HCT116 (cell line): ENCODE measurements around the gene ZNF76. TPM values are rescaled to one million over a fixed set of nuclear protein-coding genes. Genes with fewer than 3 reads are reported as not detected.
"Not testable (repeated sequence)": the region's sequence is repeated elsewhere in the genome, so short reads cannot be mapped to it uniquely, and the experiment has no call there.

Source experiments
- ATAC-seq: fragments of 200-7000 bp; cut with Tn5 transposase; 2 replicates; pipeline ENCODE4 v1.9.1; 2020; ENCODE audit warnings: mild to moderate bottlenecking, moderate library complexity
- BruUV-seq: library from RNA; stranded (reverse); fragments of 400-500 nt; replicated peaks from 2 replicates; lab custom pipeline; 2021; lab: Mats Ljungman, UMichigan
- CTCF ChIA-PET: fragments of 300-600 bp; sonication (Branson Sonifier 250); formaldehyde crosslinking; loops from one replicate; lab custom pipeline; 2021; ENCODE audit warnings: antibody characterized with exemption; lab: Charles Lee
- POLR2A ChIA-PET: fragments of 300-600, 350-600 bp; sonication (Branson Sonifier 250); formaldehyde crosslinking; loops from one replicate; lab custom pipeline; 2021; ENCODE audit warnings: antibody characterized with exemption; lab: Charles Lee
- RAD21 ChIA-PET, 2 experiments: fragments of 300-600 bp; sonication (Branson Sonifier 250); formaldehyde crosslinking; loops; one replicate each; lab custom pipeline; 2023; ENCODE audit warnings: low total read pairs in 2 of 2; ENCODE audit not compliant: uncharacterized antibody in 2 of 2, unreplicated experiment in 2 of 2, low non-redundant PET in 1 of 2; lab: Charles Lee
- DNase-seq: peaks from one replicate; pipeline ENCODE4 v3.0.0-alpha.2; 2010; ENCODE audit warnings: low read depth, low spot score
- H2AFZ ChIP-seq: fragments of 200-600 bp; shearing (Covaris generic), sonication (generic); 2 replicates; pipeline ENCODE4 v1.6.1; 2017; ENCODE audit warnings: low read depth, mixed run types, mixed read lengths, antibody characterized with exemption, low read length; ENCODE audit not compliant: poor library complexity, severe bottlenecking
- H3K27ac ChIP-seq: 2 replicates; pipeline ENCODE4 v1.5.1; 2012; ENCODE audit warnings: low read depth, low read length
- H3K27me3 ChIP-seq: fragments of 200-600 bp; sonication (generic); 2 replicates; pipeline ENCODE4 v1.6.1; 2016; ENCODE audit warnings: mixed run types, low read length, mixed read lengths; ENCODE audit not compliant: insufficient read depth
- H3K36me3 ChIP-seq, 2 experiments: fragments of 200-500 bp in 1 of 2; fragments of 200-600 bp in 1 of 2; sonication (Bioruptor generic) in 1 of 2; sonication (generic) in 1 of 2; 2 replicates each; pipeline versions ENCODE4 v1.5.1 to v1.6.1; 2014 to 2016; ENCODE audit warnings: low read length in 2 of 2, inconsistent platforms in 1 of 2, mixed read lengths in 1 of 2, mixed run types in 1 of 2; ENCODE audit not compliant: insufficient read depth in 2 of 2, control insufficient read depth in 1 of 2
- H3K4me1 ChIP-seq, 2 experiments: fragments of 200-600 bp in 1 of 2; sonication (generic) in 1 of 2; 2 replicates each; pipeline versions ENCODE4 v1.5.1 to v1.6.1; 2012 to 2017; ENCODE audit warnings: low read length in 2 of 2, inconsistent platforms in 1 of 2, mild to moderate bottlenecking in 1 of 2, mixed read lengths in 1 of 2, mixed run types in 1 of 2, moderate library complexity in 1 of 2; ENCODE audit not compliant: insufficient read depth in 2 of 2, control insufficient read depth in 1 of 2
- H3K4me2 ChIP-seq: fragments of 200-600 bp; sonication (generic); 2 replicates; pipeline ENCODE4 v1.6.1; 2017; ENCODE audit warnings: mixed run types, low read length, mixed read lengths
- H3K4me3 ChIP-seq, 2 experiments: fragments of 200-600 bp in 1 of 2; sonication (generic) in 1 of 2; replicated peaks in 1 of 2; 2 replicates each; pipeline ENCODE4 v1.5.1; 2011 to 2016; ENCODE audit warnings: low read length in 2 of 2, control low read depth in 1 of 2, low read depth in 1 of 2, mild to moderate bottlenecking in 1 of 2, mixed read lengths in 1 of 2, mixed run types in 1 of 2
- H3K79me2 ChIP-seq: fragments of 200-600 bp; sonication (generic); 2 replicates; pipeline ENCODE4 v1.6.1; 2017; ENCODE audit warnings: mild to moderate bottlenecking, mixed run types, low read length, moderate library complexity, mixed read lengths; ENCODE audit not compliant: insufficient read depth
- H3K9ac ChIP-seq: fragments of 200-600 bp; sonication (generic); 2 replicates; pipeline ENCODE4 v1.6.1; 2016; ENCODE audit warnings: low read length, mixed read lengths
- H3K9me2 ChIP-seq: fragments of 200-600 bp; sonication (generic), shearing (Covaris generic); 2 replicates; pipeline ENCODE4 v1.6.1; 2017; ENCODE audit warnings: mixed run types, mild to moderate bottlenecking, moderate library complexity; ENCODE audit not compliant: insufficient read depth
- H3K9me3 ChIP-seq, 2 experiments: fragments of 200-500 bp in 1 of 2; fragments of 200-600 bp in 1 of 2; sonication (Bioruptor generic) in 1 of 2; sonication (generic) in 1 of 2; 2 replicates each; pipeline ENCODE4 v1.6.1; 2014 to 2017; ENCODE audit warnings: low read length in 2 of 2, mixed read lengths in 2 of 2, inconsistent platforms in 1 of 2, low read depth in 1 of 2, mild to moderate bottlenecking in 1 of 2, mixed run types in 1 of 2, moderate library complexity in 1 of 2; ENCODE audit not compliant: control insufficient read depth in 1 of 2, insufficient read depth in 1 of 2
- H4K20me1 ChIP-seq: fragments of 200-600 bp; sonication (generic), shearing (Covaris generic); 2 replicates; pipeline ENCODE4 v1.6.1; 2017; ENCODE audit warnings: mixed run types, mild to moderate bottlenecking, moderate library complexity; ENCODE audit not compliant: insufficient read depth
- CBX3 ChIP-seq: IDR thresholded peaks from 2 replicates; pipeline ENCODE4 v1.6.1; 2012; ENCODE audit warnings: low read depth
- CTCF ChIP-seq, 3 experiments: fragments of 200-600 bp in 1 of 3; sonication (generic) in 1 of 3; IDR thresholded peaks in 2 of 3; conservative IDR thresholded peaks in 1 of 3; 2 replicates each; pipeline ENCODE4 v1.5.1; 2012 to 2017; ENCODE audit warnings: low read depth in 2 of 3, low read length in 2 of 3, antibody characterized with exemption in 1 of 3, borderline replicate concordance in 1 of 3, control low read depth in 1 of 3, mild to moderate bottlenecking in 1 of 3, mixed read lengths in 1 of 3, mixed run types in 1 of 3, moderate library complexity in 1 of 3; ENCODE audit not compliant: insufficient read depth in 1 of 3
- EGR1 ChIP-seq: IDR thresholded peaks from 2 replicates; pipeline ENCODE4 v1.6.1; 2012; ENCODE audit warnings: low read depth
- ELF1 ChIP-seq: IDR thresholded peaks from 2 replicates; pipeline ENCODE4 v1.6.1; 2012; ENCODE audit warnings: low read depth, borderline replicate concordance
- EZH2phosphoT487 ChIP-seq: fragments of 200-600 bp; IDR thresholded peaks from 2 replicates; pipeline ENCODE4 v1.6.1; 2018; ENCODE audit warnings: antibody characterized with exemption, borderline replicate concordance
- JUND ChIP-seq: IDR thresholded peaks from 2 replicates; pipeline ENCODE4 v1.6.1; 2012
- POLR2A ChIP-seq: IDR thresholded peaks from 2 replicates; pipeline ENCODE4 v1.7.0; 2011; ENCODE audit warnings: borderline replicate concordance; ENCODE audit not compliant: insufficient read depth, insufficient read length; ENCODE audit errors: extremely low read depth
- RAD21 ChIP-seq: IDR thresholded peaks from 2 replicates; pipeline ENCODE4 v1.6.1; 2012; ENCODE audit warnings: low read depth, mild to moderate bottlenecking
- SP1 ChIP-seq: IDR thresholded peaks from 2 replicates; pipeline ENCODE4 v1.6.1; 2012; ENCODE audit warnings: low read depth
- intact Hi-C: fragments of 100-400 bp; cut with micrococcal nuclease; formaldehyde crosslinking; loops from 2 replicates; pipeline ENCODE4 v1.10.0; 2022
- total RNA-seq: library from RNA; stranded (reverse); gene quantifications from one replicate; pipeline ENCODE4 v1.2.1, GENCODE V29; 2021; ENCODE audit not compliant: unreplicated experiment

The ZNF76 gene
- total RNA-seq, 1 experiment from 2014 or later = 47.5 TPM

GRCh38 chr6:35330541-35331119 lies 71.1 kb downstream of the ZNF76 start:
- POLR2A ChIA-PET = interaction anchor here (0.6 kb wide), 1 partner anchor 103 kb away, joined by 3 read pairs; no protein-coding TSS in a partner anchor
- CTCF ChIA-PET = interaction anchor here (1.5 kb wide), 1 partner anchor 11 kb away, joined by 6 read pairs; the partner anchor contains the start of gene PPARD
- H3K27me3 ChIP-seq = no peaks in the 10 kb centered on the region
- TF ChIP-seq ELF1 (no peak), EZH2phosphoT487 (no peak), EGR1 (no peak), JUND (no peak), RAD21 (no peak), SP1 (no peak), POLR2A (no peak), CBX3 (no peak)
- H4K20me1 ChIP-seq = no peaks in the 10 kb centered on the region
- no peak overlapping the region for H2AFZ ChIP-seq
- H3K36me3 ChIP-seq = no peaks in the 10 kb centered on the region
- H3K9ac ChIP-seq = no peak overlapping the region
- no peak for ATAC-seq
- intact Hi-C loops = no loop called here
- no peaks in the 10 kb centered on the region for H3K9me3 ChIP-seq
- no peak overlapping the region for H3K4me3 ChIP-seq
- BruUV-seq = no TSS peak
- RAD21 ChIA-PET = no interaction called here
- H3K27ac ChIP-seq = no peak overlapping the region
- H3K4me2 ChIP-seq = no peak overlapping the region
- no peaks in the 10 kb centered on the region for H3K79me2 ChIP-seq
- no peaks in the 10 kb centered on the region for H3K9me2 ChIP-seq
- peaks cover 4 to 22% of the 10 kb centered on the region in 2 experiments; a peak in 3 of 4 replicates for H3K4me1 ChIP-seq
- no peak for DNase-seq

GRCh38 chr6:35332074-35332887 lies 72.7 kb downstream of the ZNF76 start:
- H3K9ac ChIP-seq, H3K4me3 ChIP-seq, H3K27me3 ChIP-seq, H3K9me2 ChIP-seq, H4K20me1 ChIP-seq, H3K9me3 ChIP-seq, DNase-seq, H3K27ac ChIP-seq, H3K36me3 ChIP-seq, intact Hi-C loops, H3K79me2 ChIP-seq, H2AFZ ChIP-seq, BruUV-seq: not testable (repeated sequence)
- H3K4me2 ChIP-seq = peak overlapping the region; percentile 49
- ChIA-PET CTCF (interaction anchor here (1.1 to 2.2 kb wide), 3 partner anchors 9 to 117 kb away, joined by 3 to 13 read pairs (median 6); partner anchors contain the start of gene PPARD), POLR2A (interaction anchor here (0.9 kb wide), 1 partner anchor 9 kb away, joined by 3 read pairs; no protein-coding TSS in a partner anchor), RAD21 (interaction anchor here (1.0 to 1.1 kb wide), 2 partner anchors 10 to 117 kb away, joined by 4 read pairs; partner anchors contain the start of gene PPARD (in 1 of the 2))
- peak; percentile 94 for ATAC-seq
- peaks cover 4 to 19% of the 10 kb centered on the region in 2 experiments; a peak in 3 of 4 replicates for H3K4me1 ChIP-seq
- TF ChIP-seq CTCF (IDR thresholded peaks at IDR 0.05 in 2 of 3, conservative IDR thresholded peaks at IDR 0.05 in 1 of 3; ENCODE audit: borderline replicate concordance in 1 of 3, insufficient read depth in 1 of 3, low read depth in 2 of 3, low read length in 2 of 3) = peak in 2 of 3 experiments; percentile 37 to 54; a peak in 3 of 6 replicates
- TF ChIP-seq RAD21 = 0 out of 2 replicates have a peak, but pooled peaks have one; percentile 15
